ENCODE data around the gene ARID1B.

ARID1B gene

DNA sequence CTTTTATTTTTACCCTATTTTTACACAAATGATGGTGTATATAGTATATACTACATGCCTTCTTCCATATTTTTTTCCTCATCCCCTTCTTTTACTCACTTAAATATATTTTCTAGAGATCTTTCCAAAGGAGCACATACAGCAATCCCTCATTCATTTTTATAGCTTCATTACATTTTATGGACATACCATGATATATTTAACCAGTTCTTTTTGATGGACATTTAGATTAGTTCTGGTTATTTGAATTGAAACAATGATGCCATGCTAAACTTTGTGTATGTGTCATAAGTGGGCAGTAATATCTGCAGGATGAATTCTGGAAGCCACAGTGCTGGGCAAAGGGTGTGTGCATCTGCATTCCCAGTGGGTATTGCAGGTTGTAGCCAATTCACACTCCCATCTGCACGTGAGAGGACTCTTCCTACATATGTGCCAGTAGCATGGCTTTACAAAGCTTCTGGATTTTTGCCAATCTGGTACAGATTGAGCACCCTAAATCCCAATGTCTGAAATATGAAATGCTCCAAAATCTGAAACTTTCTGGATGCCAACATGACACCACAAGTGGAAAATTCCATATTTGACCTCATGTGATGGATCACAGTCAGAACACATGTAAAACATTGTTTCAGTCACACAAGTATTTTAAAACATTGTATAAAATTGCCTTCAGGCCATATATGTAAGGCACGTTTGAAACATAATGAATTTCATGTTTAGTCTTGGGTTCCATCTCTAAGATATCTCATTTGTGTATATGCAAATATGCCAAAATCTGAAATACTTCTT, 127.2 kb downstream of the ARID1B start:
- no peak for DNase-seq (ENCODE audit: low read depth, low spot score)

- no peak for DNase-seq (ENCODE audit: low read depth, low spot score)
These were observed 128.6 kb downstream of the ARID1B start for GRCh38 chr6:156905801-156906200.

DNA sequence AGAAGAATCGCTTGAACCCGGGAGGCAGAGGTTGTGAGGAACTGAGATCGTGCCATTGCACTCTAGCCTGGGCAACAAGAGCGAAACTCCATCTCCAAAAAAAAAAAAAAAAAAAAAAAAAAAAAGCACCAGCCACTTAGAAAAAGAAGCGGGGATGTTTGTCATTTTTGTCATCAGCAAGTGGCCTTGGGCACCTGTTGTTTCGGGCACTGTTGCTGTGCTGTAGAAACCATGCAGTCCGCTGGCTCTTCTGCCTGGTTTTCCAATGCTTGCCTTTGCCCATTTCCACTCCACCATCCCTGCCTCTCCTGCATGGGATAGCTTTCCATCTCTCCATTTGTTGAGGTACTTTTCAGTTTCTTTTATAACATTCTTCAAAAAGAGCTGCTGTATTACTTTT, 129.3 kb downstream of the ARID1B start:
- DNase-seq (ENCODE audit: low read depth, low spot score) = no peak

DNA sequence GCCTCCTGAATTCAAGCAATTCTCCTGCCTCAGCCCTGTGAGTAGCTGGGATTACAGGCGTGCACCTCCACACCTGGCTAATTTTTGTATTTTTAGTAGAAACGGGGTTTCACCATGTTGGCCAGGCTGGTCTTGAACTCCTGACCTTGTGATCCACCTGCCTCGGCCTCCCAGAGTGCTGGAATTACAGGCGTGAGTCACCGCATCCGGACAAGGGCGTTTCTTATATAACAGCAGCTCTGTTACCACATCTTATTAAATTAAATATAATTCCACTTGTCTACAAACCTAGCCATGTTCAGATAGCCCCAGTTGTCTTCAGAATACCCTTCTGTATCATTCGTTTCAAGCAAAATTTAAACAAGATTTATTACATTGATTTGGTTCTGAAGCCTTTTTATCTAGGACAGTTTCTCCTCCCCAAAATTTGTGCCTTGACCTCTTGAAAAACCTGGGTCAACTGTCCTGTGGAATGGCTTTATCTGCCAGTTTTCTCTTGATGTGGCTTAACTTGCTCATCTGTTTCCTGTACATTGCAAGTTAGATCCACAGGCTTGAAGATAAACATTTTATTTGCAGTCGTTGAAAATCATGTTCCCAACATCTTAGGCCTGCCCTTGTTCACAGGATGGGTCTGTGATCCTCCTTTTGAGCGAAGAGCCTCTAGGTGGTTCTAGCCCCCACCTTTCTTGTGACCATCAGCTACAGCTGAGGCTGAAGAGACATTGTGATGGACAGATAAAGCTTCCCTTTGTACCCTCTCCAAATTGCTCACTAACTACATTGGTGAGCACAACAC, 132.2 kb downstream of the ARID1B start:
- no peak for DNase-seq (ENCODE audit: low read depth, low spot score)

DNA sequence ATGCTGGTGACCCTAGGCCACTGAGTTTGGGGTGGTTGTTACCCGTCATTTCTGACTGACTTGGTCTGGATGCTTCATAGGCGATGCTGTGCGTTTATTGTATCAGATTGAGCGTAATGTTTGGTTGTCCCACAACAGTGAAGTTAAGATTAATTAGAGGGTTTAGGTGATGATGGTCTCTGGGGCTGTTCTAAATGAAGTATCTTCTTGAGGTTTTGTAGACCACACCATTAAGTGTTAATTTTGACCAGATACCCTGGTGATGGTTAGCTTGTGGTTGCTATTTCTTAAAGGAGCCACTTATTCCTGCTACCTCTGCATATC, 132.8 kb downstream of the ARID1B start:
- DNase-seq (ENCODE audit: low read depth, low spot score) = no peak

GRCh38 chr6:156910938-156911337, 133.8 kb downstream of the ARID1B start:
- DNase-seq (ENCODE audit: low read depth, low spot score) = no peak

GRCh38 chr6:156911581-156911980, 134.4 kb downstream of the ARID1B start:
- DNase-seq (ENCODE audit: low read depth, low spot score) = no peak

DNA sequence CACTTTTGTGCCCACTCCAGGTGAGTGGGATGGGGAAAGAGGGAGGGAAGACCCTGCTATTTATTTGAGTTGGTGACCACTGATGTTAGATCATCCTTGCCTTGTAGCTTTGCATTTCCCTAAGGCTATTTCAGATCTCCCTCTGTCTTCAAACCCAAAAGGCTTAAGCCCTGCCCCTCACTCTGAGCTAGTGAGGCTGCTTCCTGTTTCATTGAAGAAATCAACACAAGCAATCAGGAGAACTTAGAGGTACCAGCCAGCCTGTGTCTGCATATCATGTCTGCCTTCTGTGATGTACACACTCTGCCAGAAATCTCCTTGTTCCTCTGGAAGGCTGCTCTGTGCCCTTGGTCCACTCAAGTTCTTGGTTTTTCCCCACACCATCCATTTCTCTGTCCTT, 135.3 kb downstream of the ARID1B start:
- peak; percentile 10 for DNase-seq (ENCODE audit: low read depth, low spot score)

- no peak for DNase-seq (ENCODE audit: low read depth, low spot score)
These were observed 137.0 kb downstream of the ARID1B start for GRCh38 chr6:156914181-156914580.

DNA sequence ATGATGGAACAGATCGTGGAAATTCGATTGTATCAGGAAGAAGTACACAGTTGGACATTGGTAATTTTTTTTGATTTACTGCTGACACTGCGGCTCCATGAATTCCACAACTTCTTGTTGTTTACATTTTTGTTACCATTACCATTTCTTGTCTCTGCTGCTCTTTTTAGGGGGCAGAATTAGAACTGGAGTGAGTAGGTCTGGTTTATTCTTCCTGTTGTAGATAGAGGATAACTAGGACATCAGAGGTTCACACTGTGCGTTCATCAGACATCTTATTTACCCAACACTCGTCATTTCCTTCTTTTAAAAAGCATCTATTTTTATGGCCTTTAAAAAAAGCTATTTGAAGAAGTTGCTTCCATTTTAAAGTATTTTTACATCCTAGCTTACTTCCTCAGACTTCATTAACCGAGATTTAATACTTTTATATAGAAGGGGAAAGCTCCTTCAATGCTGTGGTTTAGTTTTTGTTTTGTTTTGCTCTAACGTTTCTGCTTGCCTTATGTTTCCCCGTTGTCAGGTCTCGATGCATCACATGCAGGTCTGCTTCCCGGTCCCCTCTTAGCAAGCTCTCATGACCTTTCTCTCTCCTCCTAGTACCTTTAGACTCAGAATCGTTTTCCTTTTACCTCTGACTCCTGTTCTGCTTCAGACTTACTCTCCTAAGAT, 139.1 kb downstream of the ARID1B start:
- no peak for DNase-seq (ENCODE audit: low read depth, low spot score)

DNA sequence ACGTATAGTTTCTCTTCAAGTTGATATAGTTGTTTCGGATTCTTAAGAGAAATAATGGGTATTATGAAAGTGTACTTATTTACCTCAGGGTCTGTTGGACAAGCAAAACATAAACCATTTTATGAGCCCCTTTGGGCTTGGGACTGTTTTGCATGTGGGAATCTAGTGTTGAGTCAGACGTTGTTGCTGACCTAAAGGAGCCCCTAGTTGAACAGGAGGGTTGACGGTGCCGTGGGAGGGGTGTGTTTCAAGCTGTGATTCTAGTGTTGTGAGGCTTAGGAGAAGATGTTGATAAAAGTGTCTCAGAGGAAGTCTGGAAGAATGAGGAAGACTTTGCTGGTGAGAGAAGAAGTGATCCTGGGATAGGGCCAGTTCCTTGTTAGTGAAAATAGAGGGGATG, 140.0 kb downstream of the ARID1B start:
- DNase-seq (ENCODE audit: low read depth, low spot score) = no peak

- DNase-seq (ENCODE audit: low read depth, low spot score) = no peak
These were observed 141.5 kb downstream of the ARID1B start for GRCh38 chr6:156918647-156919046.

GRCh38 chr6:156919370-156919769, 142.2 kb downstream of the ARID1B start:
- no peak for DNase-seq (ENCODE audit: low read depth, low spot score)

DNA sequence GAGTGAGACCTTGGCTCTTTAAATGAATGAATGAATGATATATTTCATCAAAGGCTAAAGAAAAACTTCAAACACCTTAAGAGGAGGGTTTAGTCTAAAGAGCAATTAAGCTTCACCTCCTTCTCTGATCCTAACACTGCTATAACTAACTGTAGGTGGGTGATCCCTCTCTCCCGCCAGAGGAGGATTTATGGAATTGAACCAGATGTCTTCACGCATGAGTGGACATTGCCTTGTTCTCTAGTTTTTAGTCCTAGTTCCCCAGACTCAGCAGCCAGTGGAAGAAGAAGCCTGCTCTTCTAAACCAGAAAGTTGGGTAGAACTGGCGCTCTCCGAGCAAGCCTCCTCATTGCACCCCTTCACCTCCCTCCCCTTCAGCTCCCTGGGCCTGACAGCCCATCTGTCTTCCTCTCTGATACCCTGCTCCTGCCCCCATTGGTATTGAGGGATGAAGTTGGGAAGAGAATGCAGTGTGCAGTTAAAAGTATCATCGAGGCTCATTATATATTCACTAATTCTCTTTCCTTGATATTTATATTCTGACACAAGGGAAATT, 142.7 kb downstream of the ARID1B start:
- no peak for DNase-seq (ENCODE audit: low read depth, low spot score)

- DNase-seq (ENCODE audit: low read depth, low spot score) = no peak
These were observed 147.1 kb downstream of the ARID1B start for GRCh38 chr6:156924246-156924645.

- DNase-seq (ENCODE audit: low read depth, low spot score) = no peak
These were observed 147.8 kb downstream of the ARID1B start for GRCh38 chr6:156925026-156925425.

- no peak for DNase-seq (ENCODE audit: low read depth, low spot score)
These were observed 148.8 kb downstream of the ARID1B start for GRCh38 chr6:156925718-156926607.

- DNase-seq (ENCODE audit: low read depth, low spot score) = no peak
These were observed 150.9 kb downstream of the ARID1B start for GRCh38 chr6:156928126-156928525.

GRCh38 chr6:156928972-156929371, 151.8 kb downstream of the ARID1B start:
- no peak for DNase-seq (ENCODE audit: low read depth, low spot score)

DNA sequence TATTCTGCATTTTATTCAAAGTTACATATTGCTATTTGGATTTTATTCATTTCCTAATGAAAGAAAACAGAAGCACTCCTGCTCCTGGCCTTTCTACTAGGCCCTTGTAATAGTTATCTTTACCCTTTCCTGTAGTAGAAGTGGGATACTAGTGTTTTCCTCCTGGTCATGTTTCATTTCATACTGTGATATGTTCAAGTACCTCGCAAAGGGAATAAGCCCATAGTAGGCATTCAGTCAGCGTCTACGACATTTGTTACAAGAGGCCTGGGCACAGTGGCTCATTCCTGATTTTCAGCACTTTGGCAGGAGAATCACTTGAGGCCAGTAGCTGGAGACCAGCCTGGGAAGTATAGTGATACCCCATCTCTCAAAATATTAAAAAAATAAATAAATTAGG, 154.1 kb downstream of the ARID1B start:
- DNase-seq (ENCODE audit: low read depth, low spot score) = no peak

Data from astrocyte of the hippocampus (primary cell).